Activated CD8-positive, alpha-beta memory T cell treated with anti-CD3 and anti-CD28 coated beads for 36 hours (primary cell): ENCODE measurements around the gene TIAM1. TPM values are rescaled to one million over a fixed set of nuclear protein-coding genes. Genes with fewer than 3 reads are reported as not detected.

ENCODE experiments used
- CTCF ChIA-PET: fragments of 350-600 bp; sonication (Branson Sonifier 250); formaldehyde crosslinking; loops from one replicate; lab custom pipeline; 2021; ENCODE audit warnings: antibody characterized with exemption; lab: Charles Lee
- POLR2A ChIA-PET: fragments of 350-600 bp; sonication (Branson Sonifier 250); formaldehyde crosslinking; loops from one replicate; lab custom pipeline; 2021; ENCODE audit warnings: antibody characterized with exemption; lab: Charles Lee
- total RNA-seq, 2 experiments: library from RNA; stranded (reverse); gene quantifications; one replicate each; pipeline ENCODE4 v1.2.3, GENCODE V29; 2021

The TIAM1 gene
- total RNA-seq, 2 experiments from 2014 or later: 28.8 to 31.0 TPM

DNA sequence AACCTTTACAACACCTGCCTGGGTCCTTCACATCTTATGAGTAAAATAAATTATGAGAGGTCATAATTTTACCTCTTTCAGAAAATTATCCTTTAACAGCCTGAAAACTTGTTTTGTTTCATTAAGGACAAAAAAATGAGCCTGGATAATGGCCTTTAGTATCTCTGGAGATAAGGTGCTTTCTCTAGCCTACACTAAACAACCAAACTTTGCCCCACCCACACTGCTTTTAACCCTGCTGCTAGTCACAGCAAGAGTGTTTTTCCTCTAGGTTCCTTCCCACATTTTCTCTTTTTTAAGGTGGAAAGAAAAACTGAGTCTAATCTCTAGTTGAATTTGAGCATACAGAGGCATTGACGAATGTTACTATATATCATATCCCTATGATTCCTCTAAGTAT lies 204.0 kb downstream of the TIAM1 start:
- ChIA-PET POLR2A (no interaction called here), CTCF (no interaction called here)

DNA sequence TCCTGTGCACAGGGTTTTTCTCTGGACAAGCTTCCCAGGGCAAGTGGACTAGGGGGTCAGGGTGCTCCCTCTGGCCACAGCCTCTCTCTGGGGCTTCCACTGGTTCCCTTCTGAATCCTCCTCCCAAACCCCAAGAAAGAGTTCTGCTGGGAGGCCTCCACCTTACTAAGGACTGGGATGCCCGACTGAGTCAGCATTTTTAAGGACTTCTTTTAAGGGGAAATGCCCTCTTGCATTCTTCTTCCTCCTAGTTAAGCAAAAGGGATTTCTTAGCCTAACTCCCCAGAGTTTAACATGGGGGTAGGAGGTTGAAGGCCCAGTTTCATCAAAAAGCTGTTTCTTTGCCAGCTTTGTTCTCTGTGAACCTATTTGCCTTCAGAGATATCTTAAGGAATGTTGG lies 206.1 kb downstream of the TIAM1 start:
- ChIA-PET POLR2A (no interaction called here), CTCF (no interaction called here)

DNA sequence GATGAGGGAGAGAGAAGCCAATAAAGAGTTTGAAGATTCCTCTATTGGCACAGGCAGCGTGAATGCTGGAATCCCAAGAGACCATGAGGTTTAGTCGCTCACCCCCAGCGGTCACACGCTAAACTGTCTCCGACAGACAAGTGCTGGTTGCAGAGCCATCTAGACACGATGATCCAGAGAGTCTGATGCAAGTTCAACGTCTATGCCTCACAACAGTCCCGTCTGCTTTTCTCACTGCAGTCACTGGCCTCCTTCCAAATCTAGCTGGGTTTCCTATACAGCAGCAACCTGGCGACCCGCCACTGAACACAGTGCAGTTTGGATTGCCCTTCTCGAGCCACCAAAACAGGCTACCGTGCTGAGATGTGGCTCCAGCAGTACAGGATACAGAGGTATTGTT lies 207.2 kb downstream of the TIAM1 start:
- ChIA-PET CTCF (no interaction called here), POLR2A (no interaction called here)

DNA sequence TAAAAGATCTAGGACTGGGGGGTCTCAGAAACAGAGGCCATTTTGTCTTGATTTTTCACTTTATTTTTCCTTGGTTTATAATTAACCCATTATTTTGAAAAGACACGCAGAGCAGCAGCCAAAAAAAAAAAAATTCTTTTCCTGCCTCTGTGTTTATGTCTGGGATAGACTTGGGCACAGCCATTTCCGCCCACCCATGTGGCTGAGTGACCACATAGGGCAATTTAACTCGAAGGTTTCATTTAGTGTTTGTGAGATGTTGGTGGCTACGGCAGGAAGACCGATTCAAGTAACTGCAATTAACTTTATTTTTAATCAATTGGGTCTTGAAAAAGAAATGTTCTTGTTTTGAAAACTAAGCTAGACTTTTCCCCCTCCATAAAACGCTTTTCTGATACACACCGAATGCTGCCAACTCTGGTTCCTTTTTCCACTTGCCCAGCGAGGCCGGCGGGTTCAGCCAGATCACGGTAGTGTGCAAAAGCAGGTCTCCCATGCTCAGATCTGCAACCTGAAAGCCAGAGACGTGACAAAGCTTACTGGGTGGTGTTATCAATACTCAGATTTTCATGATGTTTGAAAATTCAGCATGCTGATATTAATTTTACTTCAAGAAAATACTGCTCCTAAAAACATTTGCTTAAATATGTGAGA lies 208.4 kb downstream of the TIAM1 start:
- POLR2A ChIA-PET: no interaction called here
- CTCF ChIA-PET: interaction anchor here (0.6 kb wide), 1 partner anchor 27 kb away, joined by 4 read pairs; no protein-coding TSS in a partner anchor

DNA sequence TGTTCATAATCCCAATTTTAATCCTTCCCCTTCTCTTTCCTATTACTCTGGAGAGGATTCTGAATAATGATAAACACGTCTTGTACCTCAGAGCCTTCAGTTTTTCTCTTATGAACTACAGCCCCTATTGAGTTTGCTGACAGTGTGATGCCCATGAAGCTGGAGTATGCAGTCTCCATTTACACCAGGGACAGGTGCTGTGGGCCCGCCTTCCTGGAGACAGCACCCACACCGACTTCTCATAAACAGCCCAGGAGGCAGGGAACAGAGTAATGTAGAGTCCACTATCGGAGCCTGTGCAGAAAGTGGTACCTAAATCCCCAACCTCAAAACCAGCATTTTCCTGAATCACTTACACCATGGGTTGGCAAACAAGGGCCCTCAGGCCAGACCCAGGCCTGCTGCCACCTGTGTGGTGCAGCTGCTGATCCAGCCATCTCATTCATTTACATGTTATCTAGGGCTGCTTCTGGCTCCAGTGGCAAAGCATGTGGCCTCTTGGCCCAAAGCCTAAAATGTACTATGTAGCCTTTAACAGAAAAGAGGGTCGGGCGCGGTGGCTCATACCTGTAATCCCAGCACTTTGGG lies 210.7 kb downstream of the TIAM1 start:
- ChIA-PET POLR2A (interaction anchor here (0.5 kb wide), 1 partner anchor 1152 kb away, joined by 8 read pairs; no protein-coding TSS in a partner anchor), CTCF (interaction anchor here (1.2 kb wide), 1 partner anchor 447 kb away, joined by 3 read pairs; no protein-coding TSS in a partner anchor)

DNA sequence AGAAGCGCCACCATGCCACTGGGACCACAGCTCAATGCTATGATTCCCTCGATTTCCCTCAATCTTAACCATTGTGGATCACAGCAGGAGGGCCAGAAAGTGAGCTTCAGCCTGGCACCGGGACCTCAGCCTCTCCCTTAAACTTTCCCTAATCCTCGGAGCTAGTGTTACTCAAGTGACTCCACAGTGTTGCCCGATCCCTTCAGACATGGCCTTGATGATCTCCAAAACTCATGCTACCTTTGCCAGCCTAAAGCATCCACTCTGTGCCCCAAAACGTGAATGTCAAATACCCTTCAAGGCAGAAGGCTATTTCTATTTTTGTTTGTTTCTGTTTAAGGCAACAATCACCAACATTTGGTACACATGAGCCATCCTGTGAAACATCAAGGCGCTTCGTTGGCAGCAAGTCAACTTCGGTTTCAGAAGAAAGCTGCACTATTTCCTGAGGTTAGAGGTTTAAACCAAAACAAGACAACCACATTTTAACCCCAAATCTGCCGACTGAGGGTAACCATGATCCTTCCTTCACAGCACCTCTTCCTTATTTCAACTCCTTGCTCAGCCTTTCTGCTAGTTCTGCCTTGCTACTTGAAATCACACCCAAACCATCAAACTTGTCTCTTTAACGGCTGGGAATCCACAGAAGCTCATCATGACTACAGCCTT lies 211.4 kb downstream of the TIAM1 start:
- ChIA-PET POLR2A (interaction anchor here (0.5 kb wide), 1 partner anchor 1152 kb away, joined by 8 read pairs; no protein-coding TSS in a partner anchor), CTCF (interaction anchor here (1.2 kb wide), 1 partner anchor 448 kb away, joined by 3 read pairs; no protein-coding TSS in a partner anchor)

DNA sequence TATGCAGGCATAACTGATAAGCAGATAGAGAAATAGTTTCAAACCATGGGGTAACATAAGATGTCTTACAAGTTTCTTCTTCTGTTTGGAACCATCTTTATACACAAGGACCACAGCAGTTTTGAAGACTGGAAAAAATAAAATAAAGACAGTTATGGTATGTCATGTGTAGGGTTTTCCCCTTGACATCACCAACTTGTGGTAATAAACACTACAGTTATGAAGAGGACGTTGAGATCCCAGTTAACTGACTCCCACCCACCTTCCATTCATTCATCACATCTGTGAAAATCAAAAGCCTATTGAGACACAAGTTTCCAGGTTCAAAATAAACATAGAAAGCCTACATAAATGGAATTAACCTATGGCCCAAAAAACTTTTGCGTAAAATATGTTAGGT lies 213.2 kb downstream of the TIAM1 start:
- POLR2A ChIA-PET: no interaction called here
- CTCF ChIA-PET: no interaction called here

DNA sequence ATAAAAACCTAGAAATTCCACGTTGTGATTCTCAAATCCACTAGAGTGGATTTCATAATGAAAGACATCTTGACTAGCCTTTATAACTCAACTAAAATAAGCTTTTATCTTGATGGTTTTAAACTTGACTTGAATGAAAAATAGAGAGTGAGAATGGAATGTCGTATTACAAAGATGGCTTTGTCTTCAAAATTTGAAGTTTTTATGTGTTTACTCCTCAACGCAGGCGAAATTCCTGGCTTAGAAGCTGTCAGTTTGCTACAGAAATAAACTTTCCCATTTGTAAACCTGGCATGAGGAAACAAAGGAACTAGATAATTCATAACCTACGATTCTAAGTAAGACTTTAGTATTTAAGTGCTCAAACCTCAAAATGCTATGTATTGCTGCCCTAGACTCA lies 215.8 kb downstream of the TIAM1 start:
- ChIA-PET POLR2A (no interaction called here), CTCF (no interaction called here)

DNA sequence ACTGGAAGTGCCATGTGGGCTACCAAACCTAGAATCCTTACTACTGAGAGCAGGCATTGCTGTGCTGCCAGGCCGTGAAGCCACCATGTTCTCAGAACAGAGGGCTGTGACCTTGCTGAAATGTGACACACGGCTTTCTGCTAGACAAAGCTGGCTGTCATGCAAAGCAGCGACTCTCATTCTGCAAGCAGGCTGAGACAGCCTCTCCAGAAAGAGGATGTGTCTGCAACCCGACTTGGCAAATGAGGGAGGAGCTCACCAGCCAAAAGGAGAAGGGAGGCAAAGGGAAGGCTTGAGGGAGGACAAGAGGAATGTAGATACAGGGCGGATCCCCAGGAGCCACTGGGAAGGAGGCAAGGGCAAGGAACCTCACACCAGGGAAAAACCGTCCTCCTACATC lies 220.1 kb downstream of the TIAM1 start:
- POLR2A ChIA-PET: no interaction called here
- CTCF ChIA-PET: no interaction called here

DNA sequence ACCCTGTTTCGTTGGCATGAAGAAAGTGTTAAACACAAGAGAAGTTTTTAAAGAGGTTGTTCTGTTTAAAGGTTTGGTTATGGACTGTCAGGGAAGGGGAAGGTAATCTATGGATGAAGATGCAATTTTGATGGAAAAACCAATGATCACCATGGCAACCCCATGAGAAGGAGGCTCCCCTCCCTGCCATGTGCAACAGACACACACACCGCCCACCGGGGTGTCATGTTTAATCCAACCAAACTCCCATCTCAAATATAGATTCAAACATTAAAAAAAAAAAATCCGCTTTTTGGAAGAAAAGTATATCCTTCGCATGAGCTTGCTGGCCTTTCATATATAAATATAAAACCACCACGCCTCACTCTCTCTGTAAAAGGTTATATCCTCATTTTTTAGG lies 224.9 kb downstream of the TIAM1 start:
- ChIA-PET POLR2A (interaction anchor here (0.5 kb wide), 1 partner anchor 460 kb away, joined by 9 read pairs; no protein-coding TSS in a partner anchor), CTCF (no interaction called here)

DNA sequence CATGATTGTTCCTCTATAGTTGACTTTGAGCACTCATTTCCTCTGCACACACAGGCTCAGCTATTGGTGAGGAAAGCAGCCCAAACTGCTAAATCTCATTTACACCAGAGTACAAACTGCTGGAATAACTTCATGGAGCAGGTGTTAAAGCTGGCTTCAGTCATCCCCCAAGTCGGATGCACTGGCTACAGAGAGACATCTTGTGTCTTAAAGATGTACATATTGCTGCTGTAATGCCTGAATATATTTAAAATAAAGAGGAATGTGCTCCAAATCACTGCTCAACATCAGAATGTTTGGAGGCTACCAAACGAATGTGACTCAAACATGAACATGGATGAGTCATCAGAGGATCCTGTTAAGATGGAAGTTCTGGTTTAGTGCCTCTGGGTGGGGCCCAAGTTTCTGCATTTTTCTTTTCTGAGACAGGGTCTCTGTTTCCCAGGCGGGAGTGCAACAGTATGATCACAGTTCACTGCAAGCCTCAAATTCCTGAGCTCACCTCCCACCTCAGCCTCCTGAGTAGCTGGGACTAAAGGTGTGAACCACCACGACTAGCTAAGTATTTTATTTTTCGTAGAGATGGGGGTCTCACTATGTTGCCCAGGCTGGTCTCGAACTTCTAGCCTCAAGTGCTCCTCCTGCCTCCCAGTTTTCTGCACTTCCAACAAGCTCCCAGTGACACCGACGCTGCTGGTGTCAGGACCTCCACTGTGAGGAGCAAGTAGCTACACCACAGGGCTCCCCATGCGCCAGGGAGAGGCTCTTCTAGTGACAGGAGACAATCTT lies 226.7 kb downstream of the TIAM1 start:
- CTCF ChIA-PET: no interaction called here
- POLR2A ChIA-PET: interaction anchor here (0.5 kb wide), 1 partner anchor 389 kb away, joined by 5 read pairs; no protein-coding TSS in a partner anchor

DNA sequence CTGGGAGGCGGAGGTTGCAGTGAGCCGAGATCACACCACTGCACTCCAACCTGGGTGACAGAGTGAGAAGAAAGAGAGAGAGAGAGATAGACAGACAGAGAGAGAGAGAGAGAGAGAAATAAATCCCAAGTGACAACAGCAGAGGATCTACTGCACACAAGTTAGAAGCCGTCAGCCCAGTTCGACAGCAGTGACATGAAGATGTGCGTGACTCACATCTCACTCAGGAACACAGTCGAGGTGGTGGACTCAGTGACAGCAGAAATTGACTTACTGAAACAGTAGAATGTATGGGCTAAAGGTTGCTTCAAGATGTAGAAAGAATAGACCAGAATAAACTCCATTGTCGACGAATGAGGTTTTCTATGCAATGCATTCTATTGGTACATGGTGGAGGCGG lies 228.8 kb downstream of the TIAM1 start:
- CTCF ChIA-PET: no interaction called here
- POLR2A ChIA-PET: no interaction called here

DNA sequence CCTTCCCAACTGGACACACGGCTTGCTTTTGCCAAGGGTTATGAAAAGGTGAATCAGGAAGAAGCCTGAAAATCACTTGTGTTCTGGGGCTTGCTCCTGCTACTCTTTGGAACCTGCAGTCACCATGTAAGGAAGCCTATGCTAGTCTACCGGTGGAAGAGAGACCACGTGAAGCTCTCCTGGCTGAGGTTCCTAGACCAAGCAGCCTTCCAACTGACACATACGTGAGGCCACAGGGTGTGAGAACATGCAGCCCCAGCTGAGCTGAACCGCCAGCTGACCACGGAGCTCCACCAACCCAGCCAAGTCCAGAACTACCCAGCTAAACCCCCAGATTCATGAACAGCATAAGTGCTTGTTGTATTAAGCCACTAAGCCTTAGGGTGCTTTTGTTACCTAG lies 233.0 kb downstream of the TIAM1 start:
- ChIA-PET CTCF (interaction anchor here (0.8 kb wide), 1 partner anchor 31 kb away, joined by 3 read pairs; no protein-coding TSS in a partner anchor), POLR2A (no interaction called here)

DNA sequence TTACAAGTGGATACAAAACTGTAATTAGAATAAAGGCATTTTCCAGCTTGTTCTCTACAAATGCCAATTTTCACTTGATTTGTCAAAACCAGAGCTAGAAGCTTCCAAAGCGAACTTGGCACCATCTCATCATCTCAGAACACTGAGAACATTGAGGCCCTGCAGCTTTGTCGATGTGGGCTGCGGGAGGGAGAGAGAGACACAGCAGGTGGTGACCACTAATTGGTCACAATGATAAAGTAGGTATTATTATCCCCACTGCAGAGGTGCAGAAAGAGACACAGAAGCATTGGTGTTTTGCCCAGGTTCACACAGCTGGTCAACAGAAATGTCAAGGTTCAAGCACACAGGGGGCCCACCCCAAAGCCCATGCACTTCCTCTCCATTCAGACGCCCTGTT lies 233.6 kb downstream of the TIAM1 start:
- POLR2A ChIA-PET: no interaction called here
- CTCF ChIA-PET: interaction anchor here (0.8 to 1.5 kb wide), 2 partner anchors 32 to 71 kb away, joined by 3 read pairs; no protein-coding TSS in a partner anchor

DNA sequence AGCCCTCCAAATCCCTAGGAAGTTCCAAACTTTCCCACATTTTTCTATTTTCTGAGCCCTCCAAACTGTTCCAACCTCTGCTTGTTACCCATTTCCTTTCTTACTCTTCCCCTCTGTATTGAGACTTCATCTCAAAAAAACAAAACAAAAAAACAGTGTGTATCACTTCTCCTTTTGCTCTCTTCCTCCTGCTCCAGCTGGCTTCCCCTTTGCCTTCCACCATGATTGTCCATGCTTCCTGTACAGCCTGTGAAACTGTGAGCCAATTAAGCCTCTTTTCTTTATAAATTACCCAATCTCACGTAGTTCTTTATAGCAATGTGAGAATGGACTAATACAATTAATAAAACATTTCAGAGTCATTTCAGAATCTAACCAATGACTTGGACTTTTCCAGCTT lies 236.2 kb downstream of the TIAM1 start:
- CTCF ChIA-PET: interaction anchor here (1.4 kb wide), 1 partner anchor 87 kb away, joined by 3 read pairs; no protein-coding TSS in a partner anchor
- POLR2A ChIA-PET: no interaction called here

DNA sequence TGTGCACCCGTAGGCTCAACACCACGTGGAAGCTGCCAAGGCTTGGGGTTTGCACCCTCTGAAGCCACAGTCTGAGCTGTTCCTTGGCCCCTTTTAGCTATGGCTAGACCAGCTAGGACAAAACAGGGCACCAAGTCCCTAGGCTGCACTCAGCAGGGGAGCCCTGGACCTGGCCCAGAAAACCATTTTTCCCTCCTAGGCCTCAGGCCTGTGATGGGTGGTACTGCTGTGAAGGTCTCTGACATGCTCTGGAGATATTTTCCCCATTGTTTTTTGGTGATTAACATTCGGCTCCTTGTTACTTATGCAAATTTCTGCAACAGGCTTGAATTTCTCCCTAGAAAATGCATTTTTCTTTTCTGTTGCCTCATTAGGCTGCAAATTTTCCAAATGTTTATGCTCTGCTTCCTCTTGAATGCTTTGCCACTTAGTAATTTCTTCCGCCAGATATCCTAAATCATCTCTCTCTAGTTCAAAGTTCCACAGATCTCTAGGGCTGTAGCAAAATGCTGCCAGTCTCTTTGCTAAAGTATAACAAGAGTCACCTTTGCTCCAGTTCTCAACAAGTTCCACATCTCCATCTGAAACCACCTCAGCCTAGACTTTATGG lies 236.8 kb downstream of the TIAM1 start:
- CTCF ChIA-PET: no interaction called here

DNA sequence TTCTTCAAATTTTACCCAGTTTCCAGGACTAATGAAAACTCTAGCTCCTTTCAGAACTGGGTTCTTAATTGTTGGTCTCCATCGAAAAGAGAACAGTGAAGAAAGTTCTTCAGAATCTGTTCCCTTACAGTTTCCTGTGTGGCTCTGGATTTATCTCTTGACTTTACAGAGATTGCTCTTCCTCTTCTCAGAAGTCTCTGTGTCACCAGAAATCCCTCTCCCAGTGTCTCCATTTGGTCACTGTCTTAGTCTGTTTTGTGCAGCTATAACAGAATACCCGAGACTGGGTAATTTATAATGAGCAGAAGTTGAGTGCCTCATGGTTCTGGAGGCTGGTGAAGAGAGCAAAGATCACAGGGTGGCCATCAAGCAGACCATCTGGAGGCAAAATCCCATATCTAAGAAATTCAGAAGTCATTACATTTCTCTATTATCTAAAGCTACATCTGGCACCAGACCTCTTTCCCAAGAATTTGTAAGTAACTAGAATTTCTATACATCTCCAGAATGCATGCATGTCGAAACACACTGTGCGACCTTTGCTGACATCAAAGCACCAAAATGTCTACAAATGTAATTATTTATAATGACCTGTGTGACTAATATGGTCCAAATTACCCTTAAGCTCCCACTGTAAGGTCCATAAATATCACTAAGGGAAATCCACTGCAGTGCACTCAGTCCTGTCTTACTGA lies 240.3 kb downstream of the TIAM1 start:
- ChIA-PET CTCF (interaction anchor here (1.0 kb wide), 1 partner anchor 477 kb away, joined by 3 read pairs; no protein-coding TSS in a partner anchor), POLR2A (no interaction called here)

More for the DNA sequence above, 236.8 kb downstream of the TIAM1 start:
- POLR2A ChIA-PET: no interaction called here

DNA sequence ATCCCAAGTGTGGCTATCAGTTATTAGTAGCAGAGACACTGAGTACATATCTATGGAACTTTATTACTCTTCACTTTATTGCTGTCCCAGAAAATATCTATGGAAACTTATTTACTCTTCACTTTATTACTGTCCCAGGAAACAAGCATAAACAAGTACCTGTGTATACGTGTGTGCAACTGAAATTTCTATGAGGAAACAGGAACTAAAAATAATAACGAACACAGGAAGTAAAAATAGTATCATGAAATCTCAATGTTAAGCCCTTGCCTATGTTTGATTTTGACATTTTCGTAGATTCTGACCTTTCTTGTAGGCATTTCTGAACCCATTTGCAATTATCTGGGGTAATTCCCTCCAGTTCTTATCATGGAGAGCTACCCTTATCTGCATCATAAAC lies 240.9 kb downstream of the TIAM1 start:
- ChIA-PET CTCF (interaction anchor here (1.0 kb wide), 1 partner anchor 478 kb away, joined by 3 read pairs; no protein-coding TSS in a partner anchor), POLR2A (no interaction called here)
